ENCODE data around the gene MAP4.

The MAP4 gene

GRCh38 chr3:48034000-48034516 is 17.8 kb upstream of the MAP4 start (continued):
- TF ChIP-seq PATZ1 (tag by site-specific recombination; IDR thresholded peaks at IDR 0.05): 0 out of 2 replicates have a peak, but pooled peaks have one; percentile 31
- no peak for TF ChIP-seq GLIS1 (tag by site-specific recombination; IDR thresholded peaks at IDR 0.05)
- TF ChIP-seq ZNF157 (tag by site-specific recombination; IDR thresholded peaks at IDR 0.05): no peak
- no peak for TF ChIP-seq ZNF169 (tag by site-specific recombination; IDR thresholded peaks at IDR 0.05)
- TF ChIP-seq SALL2 (tag by site-specific recombination; IDR thresholded peaks at IDR 0.05; ENCODE audit: borderline replicate concordance): no peak
- TF ChIP-seq ZBTB1 (tag by site-specific recombination; IDR thresholded peaks at IDR 0.05): no peak
- TF ChIP-seq ZNF549 (tag by site-specific recombination; IDR thresholded peaks at IDR 0.05): peak; percentile 89
- TF ChIP-seq ZFP37 (tag by site-specific recombination; IDR thresholded peaks at IDR 0.05): no peak
- TF ChIP-seq ZNF449 (tag by site-specific recombination; IDR thresholded peaks at IDR 0.05): peak; percentile 76
- no peak for TF ChIP-seq ZNF302 (tag by site-specific recombination; IDR thresholded peaks at IDR 0.05; ENCODE audit: low read depth)
- TF ChIP-seq ZNF324 (tag by site-specific recombination; IDR thresholded peaks at IDR 0.05): no peak
- no peak for TF ChIP-seq ATF2 (tag by site-specific recombination; IDR thresholded peaks at IDR 0.05; ENCODE audit: low read depth)
- TF ChIP-seq ZNF677 (tag by site-specific recombination; IDR thresholded peaks at IDR 0.05): no peak
- no peak for TF ChIP-seq ZNF529 (tag by site-specific recombination; IDR thresholded peaks at IDR 0.05; ENCODE audit: insufficient replicate concordance)
- no peak for TF ChIP-seq ZNF23 (tag by site-specific recombination; IDR thresholded peaks at IDR 0.05; ENCODE audit: borderline replicate concordance)
- TF ChIP-seq ZSCAN4 (tag by site-specific recombination; IDR thresholded peaks at IDR 0.05): no peak
- TF ChIP-seq ZFP3 (tag by site-specific recombination; IDR thresholded peaks at IDR 0.05; ENCODE audit: low read depth): no peak
- no peak for TF ChIP-seq ZNF555 (tag by site-specific recombination; conservative IDR thresholded peaks at IDR 0.05)
- TF ChIP-seq WT1 (tag by site-specific recombination; IDR thresholded peaks at IDR 0.05): peak; percentile 73
- no peak for TF ChIP-seq ZNF274 (IDR thresholded peaks at IDR 0.05; ENCODE audit: low read length)
- no peak for TF ChIP-seq ZNF274 (tag by site-specific recombination; IDR thresholded peaks at IDR 0.05; ENCODE audit: borderline replicate concordance)
- TF ChIP-seq ZNF639 (tag by site-specific recombination; IDR thresholded peaks at IDR 0.05): peak; percentile 63; the same call in 1 of the 2 replicates
- no peak for TF ChIP-seq ZNF585B (tag by site-specific recombination; IDR thresholded peaks at IDR 0.05)
- TF ChIP-seq OSR2 (tag by site-specific recombination; IDR thresholded peaks at IDR 0.05): peak; percentile 81
- TF ChIP-seq ZNF16 (tag by site-specific recombination; IDR thresholded peaks at IDR 0.05; ENCODE audit: low read depth): no peak
- no peak for TF ChIP-seq ZNF76 (tag by site-specific recombination; IDR thresholded peaks at IDR 0.05; ENCODE audit: borderline replicate concordance, low read depth)
- peak; percentile 98 for TF ChIP-seq PRDM6 (tag by site-specific recombination; IDR thresholded peaks at IDR 0.05)
- no peak for TF ChIP-seq GLIS2 (tag by site-specific recombination; IDR thresholded peaks at IDR 0.05)
- TF ChIP-seq GLI2 (tag by site-specific recombination; IDR thresholded peaks at IDR 0.05; ENCODE audit: borderline replicate concordance, low read depth): peak; percentile 59; the same call in 1 of the 2 replicates
- TF ChIP-seq ZNF391 (tag by site-specific recombination; IDR thresholded peaks at IDR 0.05; ENCODE audit: borderline replicate concordance, low read depth): no peak

All from HEK293 (cell line).